GM23248 (cell line): ENCODE results near the gene TEX264.

Source experiments
- EZH2 ChIP-seq: fragments of 200-600 bp; sonication (generic); IDR thresholded peaks from 2 replicates; pipeline ENCODE4 v1.6.1; 2018; ENCODE audit warnings: antibody characterized with exemption, mild to moderate bottlenecking; ENCODE audit not compliant: insufficient read depth, poor library complexity, severe bottlenecking
- EZH2phosphoT487 ChIP-seq: fragments of 200-600 bp; sonication (generic); IDR thresholded peaks from 2 replicates; pipeline ENCODE4 v1.6.1; 2018; ENCODE audit warnings: antibody characterized with exemption, moderate library complexity, mild to moderate bottlenecking, low read depth; ENCODE audit not compliant: insufficient read depth

- no peak for TF ChIP-seq EZH2phosphoT487
- TF ChIP-seq EZH2: no peak
These were observed 4.2 kb downstream of the TEX264 start for GRCh38 chr3:51675201-51675611.
